Activated CD4-positive, alpha-beta T cell treated with anti-CD3 and anti-CD28 coated beads, Interleukin-2, Interleukin-6, amounts not matched to agents 100 ng/mL and 50 ng/mL, durations not matched to agents 16 hours and 8 hours (primary cell): Measurements from ENCODE around the gene ALG1L2.
"Not testable (repeated sequence)": the region's sequence is repeated elsewhere in the genome, so short reads cannot be mapped to it uniquely, and the experiment has no call there.

Experiments
- DNase-seq: peaks from one replicate; pipeline ENCODE4 v3.0.0-alpha.2; 2020

Gene ALG1L2

DNA sequence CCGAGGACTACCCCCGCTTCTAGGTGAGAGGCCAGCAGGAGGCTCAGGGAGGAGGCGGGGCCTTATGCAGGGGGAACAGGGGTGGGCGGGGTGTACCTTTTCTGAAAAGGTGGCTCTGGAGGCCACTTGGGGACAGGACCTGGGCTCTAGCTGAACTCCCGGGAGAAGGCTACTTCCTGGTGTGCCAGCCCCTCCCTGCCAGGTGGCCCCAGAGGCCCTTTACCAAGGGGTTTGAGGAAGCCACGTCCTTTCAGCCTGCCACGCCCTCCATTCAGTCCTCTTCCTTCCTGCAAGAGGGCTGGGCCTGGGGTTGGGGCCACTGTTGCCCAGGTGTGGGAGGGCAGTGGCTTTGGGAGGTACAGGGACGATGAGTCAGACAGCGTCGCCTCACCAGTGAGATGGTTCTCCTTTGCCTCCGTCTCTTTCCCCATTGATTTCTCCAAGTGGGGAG lies 12.9 kb downstream of the ALG1L2 start:
- DNase-seq: peak; percentile 35

DNA sequence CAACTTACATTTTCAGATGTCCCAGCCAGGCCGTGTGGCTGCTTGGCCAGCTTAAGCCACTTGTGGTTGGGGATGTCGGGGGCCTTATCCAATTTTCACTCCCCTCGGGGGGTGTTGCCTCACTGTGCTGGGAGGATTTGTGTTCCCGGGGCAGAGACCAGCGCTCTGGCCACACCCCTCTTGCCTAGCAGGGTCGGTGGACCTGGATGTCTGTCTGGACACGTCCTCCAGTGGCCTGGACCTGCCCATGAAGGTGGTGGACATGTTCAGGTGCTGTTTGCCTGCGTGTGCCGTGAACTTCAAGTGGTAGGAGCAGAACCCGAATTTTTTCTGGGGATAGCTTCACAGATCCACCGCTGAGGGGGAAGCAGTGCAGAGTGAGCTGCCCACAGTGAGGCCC lies 14.2 kb downstream of the ALG1L2 start:
- not testable (repeated sequence) for DNase-seq

DNA sequence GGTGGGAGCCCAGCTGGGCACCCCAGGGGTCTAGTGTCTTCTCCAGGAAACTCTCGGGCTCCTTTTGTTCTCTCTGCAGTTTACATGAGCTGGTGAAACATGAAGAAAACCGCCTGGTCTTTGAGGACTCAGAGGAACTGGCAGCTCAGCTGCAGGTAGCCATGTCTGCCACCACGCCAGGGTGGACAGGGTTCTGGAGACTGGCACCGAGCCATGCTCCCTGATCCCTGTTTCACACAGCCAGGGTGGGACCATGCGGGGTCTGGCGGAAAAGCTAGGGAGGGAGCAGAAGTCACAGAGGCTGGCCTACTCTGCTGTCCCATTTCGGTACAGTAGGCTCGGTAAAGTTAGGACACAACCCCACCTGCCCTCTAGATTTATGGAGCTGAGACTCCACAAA lies 15.5 kb downstream of the ALG1L2 start:
- DNase-seq: not testable (repeated sequence)

DNA sequence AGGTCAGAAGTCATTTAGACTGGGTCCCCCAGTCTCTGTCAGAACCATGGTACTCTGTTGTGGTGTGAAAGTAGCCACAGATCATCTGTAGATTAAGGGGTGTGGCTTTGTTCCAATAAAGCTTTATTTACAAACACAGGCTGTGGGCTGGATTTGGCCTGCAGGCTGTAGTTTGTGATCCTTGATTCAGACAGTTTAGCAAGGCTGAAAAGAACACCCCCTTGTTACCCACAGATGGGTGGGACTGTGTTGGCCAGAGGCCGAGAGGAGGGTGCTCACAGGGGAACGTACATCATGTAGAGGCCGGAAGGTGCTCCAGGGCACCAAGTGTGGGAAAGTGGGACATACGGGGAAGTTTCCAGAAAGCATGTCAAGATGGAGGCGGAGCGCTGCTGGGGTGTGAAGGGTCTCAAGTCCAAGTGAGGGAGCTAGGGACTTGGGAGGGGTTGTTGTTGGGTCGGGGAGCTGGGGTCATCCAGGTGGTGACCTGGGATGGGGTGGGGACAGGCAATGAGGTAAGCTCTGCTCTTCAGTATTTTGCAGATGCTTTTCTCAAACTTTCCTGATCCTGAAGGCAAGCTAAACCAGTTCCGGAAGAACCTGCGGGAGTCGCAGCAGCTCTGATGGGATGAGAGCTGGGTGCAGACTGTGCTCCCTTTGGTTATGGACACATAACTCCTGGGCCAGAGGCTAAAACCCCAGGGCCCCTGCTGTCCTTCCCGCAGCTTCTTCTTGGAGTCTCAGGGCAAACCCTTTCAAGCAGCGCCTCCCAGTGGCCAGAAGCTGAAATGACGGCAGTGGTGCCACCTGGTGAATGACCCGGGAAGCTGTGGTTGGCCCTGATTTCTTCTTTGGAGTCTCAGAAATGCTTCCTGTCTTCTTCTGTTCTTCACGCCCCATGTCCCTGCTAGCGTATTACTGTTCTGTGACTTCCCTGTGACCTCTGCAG lies 16.3 kb downstream of the ALG1L2 start:
- peak; percentile 75 for DNase-seq

DNA sequence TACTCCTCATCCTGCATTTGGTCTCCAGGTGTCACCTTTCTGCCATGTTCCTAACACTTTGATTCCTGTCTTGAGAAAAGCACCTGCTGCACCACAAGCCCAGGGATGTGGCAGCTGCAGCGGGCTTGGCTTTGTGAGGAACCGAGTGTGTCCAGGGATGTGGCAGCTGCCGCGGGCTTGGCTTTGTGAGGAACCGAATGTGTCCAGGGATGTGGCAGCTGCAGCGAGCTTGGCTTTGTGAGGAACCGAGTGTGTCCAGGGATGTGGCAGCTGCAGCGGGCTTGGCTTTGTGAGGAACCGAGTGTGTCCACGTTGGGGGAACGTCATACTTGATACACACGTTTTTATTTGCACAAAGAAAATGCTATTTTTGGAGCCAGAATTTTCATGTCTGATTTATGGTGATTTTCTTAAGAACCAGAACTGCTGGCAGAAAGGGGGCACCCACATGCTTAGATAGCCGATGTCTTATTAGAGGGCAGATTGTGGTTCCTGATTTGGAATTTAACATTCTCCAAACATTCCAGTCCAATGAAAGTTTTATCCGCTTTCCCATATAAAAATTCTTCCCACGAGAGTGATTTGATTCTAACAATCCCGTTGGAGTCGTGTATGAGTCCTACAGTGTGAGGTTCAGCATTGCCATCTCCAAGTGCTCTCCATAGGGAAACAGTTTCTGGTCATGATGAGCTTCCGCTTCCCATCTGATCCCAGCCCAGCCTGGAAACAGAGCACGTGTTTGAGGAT lies 17.2 kb downstream of the ALG1L2 start:
- DNase-seq: not testable (repeated sequence)

DNA sequence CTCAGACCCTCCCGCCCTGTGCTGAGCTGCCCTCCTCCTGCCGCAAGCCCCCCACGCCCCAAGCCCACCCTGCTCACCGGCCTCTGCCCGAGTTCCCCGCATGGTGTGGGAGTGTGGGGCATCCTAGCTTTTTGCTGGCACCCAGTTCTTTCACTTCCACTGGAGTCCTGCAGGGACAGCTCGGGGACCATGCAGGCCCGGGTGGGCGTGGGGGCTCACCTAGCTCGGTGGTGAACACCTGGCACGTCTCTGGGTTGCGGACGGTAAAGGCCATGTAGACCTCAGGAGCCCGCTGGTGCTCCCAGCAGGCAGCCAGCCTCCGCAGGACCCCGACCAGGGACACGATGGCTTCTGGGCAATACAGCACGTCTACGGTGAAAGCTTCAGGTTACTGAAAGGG lies 20.9 kb downstream of the ALG1L2 start:
- not testable (repeated sequence) for DNase-seq

DNA sequence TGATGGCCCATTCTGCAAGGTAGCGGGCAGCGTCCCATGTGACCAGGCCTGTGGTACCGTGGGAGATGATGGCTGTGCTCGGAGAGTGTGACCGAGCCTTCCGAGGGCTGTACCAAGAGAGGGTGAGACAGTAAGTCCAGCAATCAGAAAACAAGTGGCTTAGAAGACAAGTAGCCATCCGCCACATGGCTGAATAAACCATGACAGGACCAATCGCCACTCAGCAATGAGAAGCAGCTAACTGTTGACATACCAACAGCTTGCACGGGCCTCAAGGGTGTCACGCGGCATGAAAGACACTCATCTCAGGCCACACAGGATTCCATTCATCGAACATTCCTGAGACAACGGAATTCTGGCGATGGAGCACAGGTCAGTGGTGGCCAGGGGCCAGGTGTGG lies 22.6 kb downstream of the ALG1L2 start:
- not testable (repeated sequence) for DNase-seq

DNA sequence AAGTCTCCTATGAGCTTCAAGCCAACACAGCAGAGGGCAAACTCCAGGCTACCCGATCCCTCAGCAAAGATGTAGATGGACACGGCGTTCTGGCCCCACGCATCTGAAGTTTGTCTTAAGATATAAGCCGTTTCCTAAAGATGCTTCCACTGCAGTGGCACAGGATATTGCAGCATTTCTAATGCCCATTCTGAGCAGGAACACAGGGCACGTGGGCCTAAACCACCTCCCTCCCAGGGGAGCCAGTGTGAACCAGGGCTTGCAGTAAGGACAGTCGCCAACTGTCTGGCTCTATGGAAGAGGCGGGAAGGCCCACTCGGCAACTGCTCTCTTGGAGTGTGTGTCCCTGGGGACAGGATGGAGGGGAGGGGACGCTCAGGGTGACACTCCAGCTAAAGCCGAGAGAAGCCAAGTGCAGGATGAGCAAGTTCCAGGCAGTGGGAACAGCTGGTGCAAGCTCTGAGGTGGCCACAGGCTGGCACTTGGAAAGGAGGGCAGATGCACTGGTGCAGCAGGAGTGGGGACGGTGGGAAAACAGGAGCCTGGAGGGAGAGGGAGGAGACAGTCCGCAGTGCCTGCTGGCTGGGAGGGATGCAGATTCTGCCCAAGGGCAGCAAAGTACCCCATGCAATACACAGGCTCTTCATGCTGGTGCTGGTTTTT lies 25.8 kb downstream of the ALG1L2 start:
- DNase-seq: not testable (repeated sequence)

DNA sequence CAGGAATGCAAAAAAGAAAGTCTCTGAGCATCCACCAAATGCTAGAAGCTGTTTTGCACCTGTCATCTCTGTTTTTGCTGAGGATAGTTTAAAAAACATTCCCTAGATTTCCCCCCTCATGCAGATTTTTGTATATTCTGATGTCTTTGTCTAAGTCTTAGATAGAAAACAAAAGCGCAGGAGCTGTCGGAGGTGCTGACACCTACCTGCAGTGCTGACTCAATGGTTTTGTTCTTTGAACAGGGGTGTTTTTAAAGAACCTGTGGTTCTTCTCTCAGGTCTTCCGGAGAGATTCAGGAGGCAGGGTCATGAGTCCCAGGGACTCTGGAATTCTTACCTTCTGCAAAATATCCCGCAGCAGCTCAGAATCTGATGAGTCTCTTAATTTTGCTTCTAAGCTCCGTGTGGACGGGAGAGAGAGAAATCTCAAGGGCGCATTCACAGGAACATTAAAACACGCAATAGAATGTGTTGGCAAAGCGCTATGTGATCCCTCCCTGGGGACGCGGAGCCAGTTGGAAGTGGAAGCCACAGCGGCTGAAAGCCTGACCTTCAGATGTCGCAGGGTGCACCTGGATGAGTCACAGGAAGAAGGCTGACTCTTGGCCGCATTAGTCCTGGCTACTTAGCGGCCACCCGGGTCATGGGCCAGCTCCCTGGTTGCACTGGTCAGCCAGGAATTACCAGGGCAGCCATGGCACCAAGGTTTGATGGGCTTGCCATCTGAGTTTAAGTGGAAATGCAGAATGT lies 27.4 kb downstream of the ALG1L2 start:
- DNase-seq: not testable (repeated sequence)

DNA sequence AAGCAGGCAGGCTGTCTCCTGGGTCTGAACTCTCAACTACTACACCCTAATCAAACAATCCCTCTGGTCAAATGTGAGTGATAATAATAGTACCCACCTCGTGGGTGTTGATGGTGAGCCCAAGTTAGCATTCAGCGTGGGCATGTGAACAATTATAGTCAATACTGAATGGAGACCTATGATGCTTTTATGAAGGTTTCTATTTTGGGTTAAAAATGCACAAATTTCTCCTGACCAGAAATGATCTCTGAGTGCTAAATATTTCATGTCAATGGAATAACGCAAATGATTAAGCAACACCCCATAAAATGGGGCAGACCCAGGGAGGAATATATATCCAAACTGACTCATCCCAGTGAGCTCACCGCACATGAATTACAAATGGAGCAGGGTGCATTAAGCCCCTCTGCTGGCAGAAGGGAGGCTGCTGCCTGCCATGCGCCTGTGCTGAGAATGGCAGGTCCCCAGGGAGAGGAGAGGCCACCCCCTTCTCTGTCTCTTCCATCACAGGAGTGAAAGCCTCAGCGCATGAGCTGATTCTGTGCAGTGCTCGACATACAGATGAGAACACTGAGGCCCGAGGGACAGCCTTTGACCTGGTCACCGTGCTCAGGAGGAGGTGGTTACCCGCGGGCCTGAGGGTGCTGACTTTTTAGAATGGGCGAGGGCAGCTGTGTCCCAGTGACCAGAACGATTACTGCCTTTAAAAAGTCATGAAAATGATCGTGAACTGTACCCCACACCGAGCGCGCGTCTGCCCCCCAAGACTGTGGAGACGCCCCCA lies 28.9 kb downstream of the ALG1L2 start:
- DNase-seq: peak; percentile 21

DNA sequence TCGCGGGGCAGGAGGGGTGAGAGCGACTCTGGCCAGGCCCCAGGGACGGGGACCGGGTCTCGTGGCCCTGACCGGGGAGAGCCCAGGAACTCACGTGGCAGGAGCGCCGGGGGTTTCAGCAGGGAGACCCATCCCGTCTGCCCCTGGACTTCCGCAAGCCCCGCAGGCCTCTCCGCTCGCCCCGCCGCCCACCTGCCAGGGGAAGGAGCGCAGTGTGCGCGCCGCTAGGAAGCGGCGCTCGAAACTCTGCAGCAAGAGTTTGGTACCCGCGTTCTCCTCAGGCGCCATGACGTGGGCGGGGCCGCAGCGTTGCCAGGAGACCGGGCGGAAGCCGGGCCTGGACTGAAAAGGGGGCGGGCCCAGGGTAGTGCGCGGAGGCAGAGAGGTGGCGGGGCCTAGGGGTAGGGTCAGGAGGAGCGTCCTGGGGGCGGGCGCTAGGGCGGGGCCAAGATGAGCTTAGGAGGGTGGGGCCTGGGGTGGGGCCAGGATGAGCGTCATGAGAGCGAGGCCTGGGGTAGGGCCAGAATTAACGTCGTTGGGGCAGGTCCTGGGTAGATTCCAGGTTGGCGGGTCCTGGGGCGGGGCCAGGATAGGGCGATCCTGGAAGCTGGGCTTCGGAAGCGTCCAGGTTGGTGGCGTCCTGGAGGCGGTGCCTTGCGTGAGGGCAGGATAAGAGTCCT lies 29.7 kb downstream of the ALG1L2 start:
- DNase-seq: peak; percentile 99

DNA sequence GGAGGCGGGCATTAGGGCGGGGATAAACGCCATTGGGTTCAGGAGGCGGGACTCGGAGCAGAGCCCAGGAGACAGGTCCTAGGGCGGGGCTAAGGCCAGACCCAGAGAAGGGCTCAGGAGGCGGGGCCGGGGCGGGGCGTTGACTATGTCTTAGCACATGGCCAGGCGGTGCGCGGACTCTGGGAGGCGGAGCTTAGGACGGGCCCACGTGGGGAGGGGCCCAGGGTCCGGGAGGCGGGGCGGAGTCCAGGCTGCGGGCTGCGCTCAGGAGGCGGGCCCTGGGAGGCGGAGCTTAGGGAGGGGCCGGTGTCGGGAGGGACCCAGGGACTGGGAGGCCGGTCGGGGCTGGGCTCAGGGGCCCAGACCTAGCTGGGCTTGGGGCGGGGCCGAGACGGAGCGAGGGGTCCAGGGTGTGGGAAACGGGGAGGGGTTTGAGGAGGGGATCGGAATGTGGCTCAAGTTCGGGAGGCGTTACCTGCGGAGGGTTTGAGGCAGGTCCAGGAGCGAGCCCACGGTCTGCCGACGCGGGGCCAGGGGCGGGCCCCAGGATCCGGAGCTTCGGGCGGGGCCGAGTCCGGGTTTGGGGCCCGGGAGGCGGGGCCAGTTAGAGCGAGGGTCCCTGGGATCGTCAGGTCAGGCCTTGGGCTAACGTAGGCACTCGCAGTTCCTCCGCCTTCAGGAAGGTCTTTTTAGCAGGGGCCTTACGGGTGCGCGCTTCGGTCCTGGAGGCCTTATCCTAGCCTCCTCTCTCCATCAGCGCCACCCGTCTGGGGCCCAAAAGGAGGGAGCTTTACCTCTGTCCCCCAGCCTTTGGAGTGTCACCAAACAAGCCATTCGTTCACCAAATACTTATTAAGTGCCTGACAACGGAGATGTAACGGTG lies 30.5 kb downstream of the ALG1L2 start:
- peak; percentile 99 for DNase-seq

DNA sequence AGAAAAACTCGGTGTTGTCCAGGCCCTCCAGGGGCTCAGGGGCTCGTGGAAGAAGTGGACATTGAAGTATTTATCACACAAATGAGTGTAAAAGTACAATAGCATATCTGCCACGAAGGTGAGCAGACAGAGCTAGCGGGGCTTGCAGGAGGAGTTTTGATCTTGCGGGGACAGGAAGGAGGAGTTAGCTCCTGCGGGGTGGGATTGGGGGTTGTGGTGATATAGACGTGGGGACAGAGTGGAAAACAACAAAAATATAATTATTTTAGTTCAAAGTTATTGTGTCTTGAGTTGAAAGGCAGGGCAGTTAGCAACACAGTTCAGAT lies 31.1 kb downstream of the ALG1L2 start:
- DNase-seq: peak; percentile 6

DNA sequence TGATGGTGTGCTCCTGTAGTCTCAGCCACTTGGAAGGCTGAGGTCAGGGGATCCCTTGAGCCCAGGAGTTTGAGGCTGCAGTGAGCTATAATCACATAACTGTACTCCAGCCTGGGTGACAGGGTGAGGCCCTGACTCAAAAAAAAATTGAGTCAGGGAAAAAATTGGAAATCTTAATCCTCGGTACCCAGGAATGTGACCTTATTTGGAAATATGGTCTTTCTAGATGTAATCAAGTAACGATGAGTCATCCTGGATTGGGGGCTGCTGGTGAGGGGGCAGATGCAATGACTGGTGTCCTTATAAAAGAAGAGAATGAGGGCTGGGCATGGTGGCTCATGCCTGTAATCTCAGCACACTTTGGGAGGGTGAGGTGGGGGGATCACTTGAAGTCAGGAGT lies 33.8 kb downstream of the ALG1L2 start:
- DNase-seq: not testable (repeated sequence)

DNA sequence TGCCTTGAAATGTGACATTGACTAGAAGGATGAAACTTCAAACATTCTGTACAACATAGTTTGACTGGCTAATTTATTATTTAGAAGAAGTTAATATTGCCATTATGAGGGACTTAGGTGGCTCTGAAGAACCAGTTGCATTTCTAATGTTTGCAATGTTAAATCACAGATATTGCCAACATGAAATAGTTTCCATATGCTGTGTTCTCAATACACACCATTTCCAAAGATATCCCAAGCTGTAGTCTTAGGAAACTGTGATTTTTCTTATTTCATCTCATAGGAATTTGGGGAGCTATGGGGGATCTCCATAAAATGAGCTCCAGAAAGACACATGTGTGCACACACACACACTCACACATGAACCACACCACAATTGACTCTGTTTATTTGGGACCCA lies 36.3 kb downstream of the ALG1L2 start:
- DNase-seq: no peak

DNA sequence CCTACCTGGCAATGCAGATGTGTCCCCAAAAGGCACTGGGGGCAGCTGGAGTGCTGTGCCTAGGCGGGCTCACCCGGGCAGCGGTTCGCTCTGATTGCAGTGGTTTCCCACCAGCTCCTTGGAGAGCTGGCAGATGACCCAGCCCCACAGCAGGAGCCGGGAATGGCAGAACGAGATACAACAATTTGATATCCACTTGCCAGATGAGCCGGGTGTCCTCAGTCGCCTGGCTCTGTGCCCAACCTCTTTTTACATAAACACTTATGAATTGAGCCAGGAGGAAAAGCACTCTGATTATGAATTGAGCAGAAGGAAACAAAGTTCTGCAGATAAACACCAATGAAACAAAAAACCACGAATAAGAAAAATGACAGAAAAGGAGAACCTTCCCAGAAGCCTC lies 38.2 kb downstream of the ALG1L2 start:
- DNase-seq: not testable (repeated sequence)

DNA sequence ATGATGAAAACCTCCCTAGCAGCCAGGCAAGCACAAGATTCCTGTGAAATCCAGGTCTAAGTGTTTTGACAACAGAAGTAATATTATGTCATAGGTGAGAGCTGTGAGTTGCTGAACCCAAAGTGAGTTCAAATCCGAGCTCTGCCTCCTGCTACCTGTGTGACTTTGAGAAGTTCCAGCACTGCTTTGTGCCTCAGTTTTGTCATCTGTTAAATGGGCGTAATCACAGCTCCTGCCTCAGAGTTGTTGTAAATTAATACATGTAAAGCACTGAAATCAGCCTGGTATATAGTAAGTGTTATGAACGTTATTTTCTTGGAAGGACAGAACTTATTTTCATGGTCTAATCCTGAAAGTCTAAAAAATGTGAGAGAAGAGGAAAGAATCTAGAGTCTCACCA lies 38.7 kb downstream of the ALG1L2 start:
- DNase-seq: not testable (repeated sequence)

DNA sequence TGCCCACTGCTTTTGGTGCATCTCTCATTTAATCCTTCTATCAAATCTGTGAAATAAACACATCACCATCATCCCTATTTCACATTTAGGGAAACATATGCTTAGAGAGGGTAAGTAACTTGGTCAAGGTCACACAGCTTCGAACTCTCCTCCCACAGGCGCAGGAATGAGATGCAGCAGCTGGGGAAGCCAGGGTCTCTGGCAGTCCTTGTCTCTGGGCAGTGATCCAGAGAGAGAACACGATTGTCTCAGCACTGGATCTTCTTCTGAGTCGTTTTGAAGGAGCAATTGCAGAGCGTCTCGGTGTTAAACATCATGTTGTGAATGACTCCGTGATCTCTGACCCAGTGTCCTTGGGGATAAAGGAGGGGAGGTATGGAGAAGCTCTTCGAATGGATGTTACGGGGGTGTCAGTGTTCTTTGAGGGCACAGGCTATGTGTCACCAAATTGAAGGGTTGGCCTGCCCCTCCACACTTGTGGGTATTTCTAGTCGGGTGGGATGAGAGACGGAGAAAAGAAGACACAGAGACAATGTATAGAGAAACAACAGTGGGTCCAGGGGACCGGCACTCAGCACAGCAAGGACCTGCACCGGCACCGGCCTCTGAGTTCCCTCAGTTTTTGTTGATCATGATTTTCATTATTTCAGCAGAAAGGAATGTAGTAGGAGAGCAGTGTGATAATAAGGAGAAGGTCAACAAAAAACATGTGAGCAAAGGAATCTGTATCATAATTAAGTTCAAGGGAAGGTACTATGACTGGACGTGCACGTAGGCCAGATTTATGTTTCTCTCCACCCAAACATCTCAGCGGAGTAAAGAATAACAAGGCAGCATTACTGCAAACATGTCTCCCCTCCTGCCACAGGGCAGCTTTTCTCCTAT lies 41.5 kb downstream of the ALG1L2 start:
- not testable (repeated sequence) for DNase-seq

DNA sequence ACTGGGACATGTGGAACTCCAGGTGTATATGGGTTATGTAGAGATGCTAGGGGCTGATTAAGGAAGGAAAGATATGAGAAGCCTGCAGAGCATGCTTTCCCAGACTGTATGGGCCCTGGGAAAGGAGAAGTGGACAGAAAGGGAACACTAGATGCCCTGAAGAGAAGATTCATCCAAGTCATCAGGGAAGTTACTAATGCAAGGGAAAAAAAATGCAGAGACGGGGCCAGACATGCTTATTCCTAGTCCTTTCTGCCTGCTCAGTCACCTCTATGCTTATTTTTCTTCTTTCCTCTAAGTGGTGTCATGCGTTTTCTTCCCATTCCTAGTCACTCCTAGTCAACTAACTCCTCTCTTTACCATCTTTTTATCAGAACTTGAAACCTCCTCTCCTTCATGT lies 43.8 kb downstream of the ALG1L2 start:
- DNase-seq: not testable (repeated sequence)
